ENCODE measurements around the gene TAF5L.
"Not testable (repeated sequence)": the region's sequence is repeated elsewhere in the genome, so short reads cannot be mapped to it uniquely, and the experiment has no call there.

TAF5L gene

DNA sequence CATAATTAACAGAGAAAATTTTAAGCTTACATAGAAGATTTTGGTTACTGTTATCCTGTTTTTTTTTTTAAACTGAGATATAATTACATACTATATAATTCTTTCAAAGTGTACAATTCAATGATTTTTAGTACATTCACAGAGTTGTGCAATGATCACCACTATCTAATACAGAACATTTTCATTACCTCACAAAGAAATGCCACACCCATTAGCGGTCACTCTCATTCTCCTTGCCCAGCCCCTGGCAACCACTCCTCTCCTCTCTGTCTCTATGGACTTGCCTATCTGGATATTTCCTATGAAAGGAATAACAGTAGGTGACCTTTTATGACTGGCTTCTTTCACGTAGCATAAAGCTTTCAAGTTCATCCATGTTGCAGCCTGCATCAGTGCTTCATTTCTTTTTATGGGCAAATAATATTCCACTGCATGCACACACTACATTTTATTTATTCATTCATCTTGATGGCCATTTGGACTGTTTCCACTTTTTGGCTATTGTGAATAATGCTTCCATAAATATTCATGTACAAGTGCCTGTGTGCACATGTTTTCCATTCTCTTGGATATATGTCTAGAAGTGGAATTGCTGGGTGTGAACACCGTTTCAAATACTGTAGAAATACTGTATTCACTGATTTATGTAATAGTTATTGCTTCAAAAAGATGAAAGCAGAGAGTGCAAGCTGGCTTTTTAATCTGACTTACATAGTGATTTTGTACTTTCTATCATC, 26.5 kb downstream of the TAF5L start:
- DNase-seq: no peak

DNA sequence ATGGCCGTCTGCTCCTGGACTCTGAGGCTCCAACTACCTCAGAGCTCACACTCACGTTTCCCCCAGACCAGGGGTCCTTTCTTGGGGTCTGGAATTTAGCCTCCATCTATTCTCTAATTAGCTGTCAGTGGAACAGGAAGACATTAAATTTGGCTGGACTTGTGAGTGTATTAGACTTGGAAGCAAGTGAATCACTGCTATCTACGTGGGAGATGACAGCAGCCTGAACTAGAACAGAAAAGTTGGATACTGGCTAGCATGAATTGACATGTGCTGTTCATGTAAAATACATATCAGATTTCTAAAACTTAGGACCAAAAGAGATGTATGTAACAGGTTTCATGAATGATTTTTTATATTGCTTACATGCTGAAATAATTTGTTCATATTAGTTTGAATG, 28.0 kb downstream of the TAF5L start:
- DNase-seq: peak; percentile 18

DNA sequence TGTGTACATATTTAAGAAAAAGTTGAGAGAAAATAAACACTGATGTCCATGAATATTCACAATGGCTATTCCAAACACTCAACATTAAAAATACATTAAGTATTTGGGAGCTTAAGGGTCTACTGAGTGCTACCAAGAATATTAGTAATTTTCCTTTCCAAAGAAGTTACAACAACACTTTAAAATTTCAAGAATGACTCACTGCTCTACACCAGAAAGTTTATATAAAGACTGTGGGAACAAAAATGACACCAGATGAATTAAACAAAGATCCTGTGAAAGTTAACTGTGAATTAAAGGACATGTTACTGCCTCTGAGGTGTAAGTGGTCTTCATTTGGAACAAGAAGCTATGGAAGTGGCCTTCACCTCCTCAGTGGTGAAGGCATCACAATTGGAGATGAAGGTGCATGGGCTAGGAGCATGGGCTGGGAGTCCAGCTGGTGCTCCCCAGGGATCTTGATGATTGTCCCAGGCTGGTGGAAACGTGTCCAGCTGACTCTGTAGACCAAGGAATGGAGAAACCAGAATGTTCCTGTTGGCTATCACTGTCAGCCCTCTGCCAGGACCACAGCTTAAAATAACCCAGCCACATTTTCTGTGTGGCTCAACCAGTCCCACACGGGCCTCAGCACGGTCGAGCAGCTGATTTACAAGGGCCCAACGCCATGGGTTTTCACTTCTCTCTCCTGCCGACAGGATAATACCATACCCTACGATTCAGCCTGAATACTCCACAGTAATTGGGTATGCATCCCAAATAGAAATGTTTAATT, 28.8 kb downstream of the TAF5L start:
- DNase-seq: peak; percentile 64

DNA sequence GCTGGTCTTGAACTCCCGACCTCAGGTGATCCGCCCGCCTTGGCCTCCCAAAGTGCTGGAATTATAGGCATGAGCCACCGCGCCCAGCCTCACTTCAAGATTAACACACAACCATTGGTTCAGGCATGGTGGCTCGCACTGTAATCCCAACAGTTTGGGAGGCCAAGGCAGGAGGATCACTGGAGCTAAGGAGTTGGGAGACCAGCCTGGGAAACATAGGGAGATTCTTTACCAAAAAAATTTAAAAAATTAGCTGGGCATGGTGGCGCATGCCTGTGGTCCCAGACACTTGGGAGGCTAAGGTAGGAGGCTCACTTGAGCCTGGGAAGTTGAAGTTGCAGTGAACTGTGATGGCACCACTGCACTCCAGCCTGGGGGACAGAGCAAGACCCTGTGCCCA, 30.0 kb downstream of the TAF5L start:
- DNase-seq: not testable (repeated sequence)

DNA sequence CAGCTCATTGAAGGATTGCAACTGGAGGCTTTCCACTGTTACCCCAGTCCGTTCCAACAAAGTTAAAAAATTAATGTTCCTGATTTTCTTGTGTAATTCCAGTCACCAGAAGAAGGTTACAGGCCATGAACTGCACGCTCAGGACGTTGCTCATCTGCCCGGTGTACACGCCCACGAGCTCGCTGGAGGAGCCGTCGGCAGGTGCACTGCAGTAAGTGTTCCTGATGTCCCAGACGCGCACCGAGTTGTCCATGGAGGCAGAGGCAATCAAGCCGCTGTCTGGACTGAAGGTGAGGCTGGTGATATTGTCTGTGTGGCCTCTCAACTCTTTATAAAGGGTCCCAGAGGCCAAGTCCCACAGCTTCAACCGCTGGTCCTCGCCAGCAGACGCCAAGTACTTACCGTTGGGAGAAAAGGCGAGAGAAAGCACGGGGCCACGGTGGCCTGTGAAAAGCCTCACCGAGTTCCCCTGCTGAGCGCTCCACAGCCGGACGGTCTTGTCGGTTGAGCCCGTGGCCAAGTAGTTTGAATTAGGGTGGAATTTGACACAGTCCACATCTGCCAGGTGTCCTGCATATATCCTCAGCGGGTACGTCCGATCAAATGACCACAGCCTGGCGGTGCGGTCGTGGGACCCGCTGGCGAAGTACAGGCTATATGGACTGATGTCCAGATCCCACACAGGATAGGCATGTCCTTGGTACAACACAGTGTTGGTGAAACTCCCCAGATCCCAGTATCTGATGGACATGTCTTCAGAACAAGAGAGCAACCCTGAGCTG, 31.5 kb downstream of the TAF5L start:
- no peak for DNase-seq

DNA sequence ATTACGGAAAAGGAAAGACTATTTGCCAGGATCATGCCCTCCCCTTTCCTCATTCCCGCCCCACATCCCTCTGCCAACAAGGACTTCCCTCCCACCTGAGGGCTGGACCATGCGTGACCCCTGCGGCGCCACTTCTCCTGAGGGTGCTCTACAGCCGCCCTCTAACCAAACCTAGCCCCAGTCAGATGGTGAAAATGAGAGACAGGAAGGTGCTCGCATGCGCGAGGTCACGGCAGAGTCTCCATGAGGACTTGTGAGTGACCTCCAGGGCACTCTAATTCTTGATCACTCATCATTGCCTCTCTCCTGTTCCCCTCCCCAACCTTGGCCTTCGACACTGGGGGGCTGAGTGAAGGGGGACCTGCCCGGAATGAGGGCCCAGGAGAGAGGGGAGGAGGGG, 32.1 kb downstream of the TAF5L start:
- no peak for DNase-seq

DNA sequence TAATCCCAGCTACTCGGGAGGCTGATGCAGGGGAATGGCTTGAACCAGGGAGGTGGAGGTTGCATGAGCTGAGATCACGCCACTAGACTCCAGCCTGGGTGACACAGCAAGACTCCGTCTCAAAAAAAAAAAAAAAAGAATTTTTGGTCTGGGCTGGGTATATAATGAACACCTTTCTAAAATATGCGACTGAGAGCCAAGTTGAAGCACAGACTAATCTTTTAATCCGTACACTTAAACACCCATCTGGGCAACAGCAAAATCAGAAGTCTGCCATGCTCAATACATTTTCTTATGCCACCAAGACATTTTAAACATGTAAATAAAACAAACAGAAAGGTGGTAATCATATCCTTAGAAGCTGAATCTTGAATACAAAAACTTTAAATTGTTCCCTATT, 35.8 kb downstream of the TAF5L start:
- DNase-seq: no peak

DNA sequence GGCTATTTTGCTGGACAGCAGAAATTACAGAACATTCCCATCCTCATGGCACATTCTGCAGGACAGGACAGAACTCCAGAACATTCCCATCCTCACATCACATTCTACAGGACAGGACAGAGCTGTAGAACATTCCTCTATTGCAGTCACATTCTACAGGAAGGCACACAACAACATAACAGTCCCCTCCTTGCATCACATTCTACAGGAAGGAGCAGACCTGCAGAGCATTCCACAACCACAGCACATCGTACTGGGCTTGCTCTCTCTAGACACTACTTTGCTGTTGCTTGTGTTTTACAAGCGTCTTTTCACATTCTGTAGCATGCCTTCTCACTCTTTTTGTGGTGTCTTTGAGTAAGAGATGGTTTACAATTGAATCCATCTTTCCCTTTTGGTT, 40.6 kb downstream of the TAF5L start:
- DNase-seq: no peak

DNA sequence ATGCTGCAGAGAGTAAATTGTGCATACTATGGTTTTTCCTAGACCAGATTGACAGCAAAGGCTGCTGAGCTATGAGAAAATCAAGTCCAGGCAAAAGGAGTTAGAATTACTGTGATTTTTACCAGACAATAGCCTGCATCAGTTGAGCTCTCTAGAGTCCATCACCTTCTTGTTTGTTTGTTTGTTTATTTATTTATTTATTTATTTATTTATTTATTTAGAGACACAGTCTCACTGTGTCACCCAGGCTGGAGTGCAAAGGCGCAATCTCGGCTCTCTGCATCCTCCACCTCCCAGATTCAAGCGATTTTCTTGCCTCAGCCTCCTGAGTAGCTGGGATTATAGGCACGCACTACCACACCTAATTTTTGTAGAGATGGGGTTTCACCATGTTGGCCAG, 43.2 kb downstream of the TAF5L start:
- DNase-seq: no peak

DNA sequence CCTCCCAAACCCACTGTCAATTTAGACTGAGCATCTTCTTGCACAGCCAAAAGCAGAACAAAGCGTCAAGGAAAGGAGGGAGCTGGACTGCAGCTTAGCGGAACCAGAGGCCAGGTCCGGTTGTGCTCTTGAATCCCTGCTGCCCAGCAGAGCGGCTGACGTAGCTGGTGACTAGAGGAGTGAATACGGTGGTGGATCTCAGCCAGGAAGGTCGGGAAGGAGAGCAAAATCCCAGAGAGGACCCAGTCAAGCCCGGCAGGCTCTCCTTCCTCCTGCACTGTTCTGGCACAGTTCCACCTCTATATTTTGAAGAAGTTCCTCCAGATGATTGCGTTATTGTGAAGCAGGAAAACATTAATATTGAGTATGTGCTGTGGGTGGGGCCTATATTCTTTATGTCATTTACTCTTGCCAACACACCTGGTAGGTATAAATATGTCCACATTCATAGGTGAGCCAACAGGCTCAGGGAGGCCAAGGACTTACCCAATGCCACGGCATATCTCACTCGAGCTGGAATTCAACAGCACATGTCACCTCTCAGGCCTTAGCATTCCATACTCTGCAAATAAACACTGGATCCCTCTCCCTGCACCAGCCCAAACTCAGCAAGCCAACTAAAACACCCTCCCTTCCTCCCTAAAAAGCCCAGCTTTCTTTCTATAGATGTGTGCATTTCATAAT, 43.8 kb downstream of the TAF5L start:
- DNase-seq: no peak

DNA sequence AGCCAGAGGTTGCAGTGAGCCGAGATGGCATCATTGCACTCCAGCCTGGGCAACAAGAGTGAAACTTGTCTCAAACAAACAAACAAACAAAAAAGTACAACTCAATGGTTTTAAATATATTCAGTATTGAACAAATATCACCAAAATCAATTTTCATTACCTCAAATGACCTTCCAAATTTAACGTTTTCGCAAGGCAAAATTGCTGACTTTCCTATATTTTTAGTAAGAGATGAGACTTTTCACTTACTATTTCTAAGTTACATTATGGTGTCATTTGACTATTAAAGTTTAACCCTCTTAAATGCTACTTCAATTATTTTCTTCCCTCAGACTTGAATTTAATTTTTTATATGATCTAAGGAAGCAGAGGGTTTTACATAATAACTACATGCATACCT, 44.4 kb downstream of the TAF5L start:
- no peak for DNase-seq

DNA sequence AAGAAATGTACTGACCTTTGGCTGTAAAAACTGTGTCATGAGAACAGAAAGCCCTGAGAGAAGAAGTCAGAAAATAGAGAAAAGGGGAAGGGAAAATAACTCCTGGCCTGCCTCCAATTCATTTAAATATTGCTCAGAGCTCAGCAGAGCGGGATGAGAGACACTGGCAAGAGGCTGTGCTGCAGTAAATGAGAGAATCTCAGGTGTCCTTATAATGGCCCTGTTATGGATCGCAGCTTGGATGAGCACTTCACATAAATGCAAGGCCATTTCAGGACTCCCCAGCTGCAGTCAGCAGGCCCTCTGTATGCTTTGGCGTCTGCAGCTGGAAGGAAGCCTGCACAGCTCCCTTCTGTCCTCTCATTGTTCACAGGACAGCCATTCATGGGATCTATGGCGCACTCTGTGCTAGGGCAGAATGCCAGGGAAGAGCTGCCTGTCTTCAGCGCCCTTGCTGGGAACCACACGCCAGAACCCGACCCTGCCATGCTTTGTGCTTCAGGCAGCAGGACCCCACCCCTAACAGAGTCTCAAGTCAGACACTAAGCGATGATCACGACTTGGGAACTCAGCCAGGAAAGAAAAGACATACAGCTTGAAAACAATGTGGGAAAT, 46.8 kb downstream of the TAF5L start:
- peak; percentile 20 for DNase-seq

DNA sequence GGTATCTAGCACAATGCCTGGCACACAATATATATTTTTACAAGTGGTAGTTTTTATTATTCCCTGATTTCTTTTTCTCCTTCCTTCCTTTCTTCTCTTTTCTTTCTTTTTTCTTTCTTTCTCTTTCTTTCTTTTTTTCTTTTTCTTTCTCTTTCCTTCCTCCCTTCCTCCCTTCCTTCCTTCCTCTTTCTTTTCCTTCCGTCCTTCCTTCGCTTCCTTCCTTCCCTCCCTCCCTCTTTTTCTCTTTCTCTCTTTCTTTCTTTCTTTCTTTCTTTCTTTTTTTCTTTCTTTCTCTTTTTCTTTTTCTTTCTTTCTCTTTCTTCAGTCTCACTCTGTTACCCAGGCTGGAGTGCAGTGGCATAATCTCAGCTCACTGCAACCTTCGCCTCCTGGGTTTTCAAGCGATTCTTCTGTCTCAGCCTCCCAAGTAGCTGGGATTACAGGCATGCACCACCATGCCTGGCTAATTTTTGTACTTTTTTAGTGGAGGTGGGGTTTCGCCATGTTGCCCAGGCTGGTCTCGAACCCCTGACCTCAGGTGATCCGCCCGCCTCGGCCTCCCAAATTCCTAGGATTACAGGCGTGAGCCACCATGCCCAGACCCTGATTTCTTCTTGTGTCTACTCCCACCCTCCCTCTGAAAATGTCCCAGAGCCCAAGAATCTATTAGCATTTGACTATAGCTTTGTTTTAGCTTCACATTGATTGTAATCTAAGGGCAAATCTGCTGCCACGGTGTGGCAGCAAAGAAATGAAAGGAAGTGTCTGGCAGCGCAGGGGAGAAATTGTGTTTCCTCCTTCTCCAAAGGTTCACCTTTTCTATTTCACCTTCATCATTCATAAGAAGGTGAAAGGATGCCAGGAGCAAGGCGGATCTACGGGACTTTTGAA, 47.5 kb downstream of the TAF5L start:
- DNase-seq: no peak

DNA sequence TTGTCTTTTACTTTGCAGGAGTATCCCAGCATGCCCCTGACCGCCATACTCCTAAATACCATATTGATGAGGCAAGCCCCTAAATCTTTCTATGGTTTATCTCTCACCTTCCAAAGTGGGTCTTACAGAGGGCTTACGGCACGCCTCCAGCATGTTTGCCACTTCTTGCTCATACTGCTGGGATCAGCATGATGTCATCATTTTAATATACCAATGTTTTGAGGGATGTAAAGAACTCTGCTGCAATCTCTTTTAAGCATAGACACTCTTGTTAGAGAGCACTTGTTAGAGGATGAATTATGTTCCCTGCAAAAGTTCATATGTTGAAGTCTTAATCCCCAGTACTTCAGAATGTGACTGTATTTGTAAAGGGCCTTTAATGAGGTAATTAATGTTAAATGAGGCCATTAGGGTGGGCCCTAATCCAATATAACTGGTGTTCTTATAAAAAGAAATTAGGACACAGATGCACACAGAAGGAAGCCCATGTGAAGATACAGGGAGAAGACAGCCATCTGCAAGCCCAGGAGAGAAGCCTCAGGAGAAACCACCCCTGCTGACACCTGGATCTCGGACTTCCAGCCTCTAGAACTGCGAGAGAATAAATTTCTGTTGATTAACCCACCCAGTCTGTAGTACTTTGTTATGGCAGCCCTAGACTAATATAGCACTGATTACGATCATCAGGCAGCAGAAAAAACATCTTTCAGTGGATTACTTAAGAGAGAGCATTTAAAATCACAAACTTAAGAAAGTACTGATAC, 51.1 kb downstream of the TAF5L start:
- DNase-seq: no peak

DNA sequence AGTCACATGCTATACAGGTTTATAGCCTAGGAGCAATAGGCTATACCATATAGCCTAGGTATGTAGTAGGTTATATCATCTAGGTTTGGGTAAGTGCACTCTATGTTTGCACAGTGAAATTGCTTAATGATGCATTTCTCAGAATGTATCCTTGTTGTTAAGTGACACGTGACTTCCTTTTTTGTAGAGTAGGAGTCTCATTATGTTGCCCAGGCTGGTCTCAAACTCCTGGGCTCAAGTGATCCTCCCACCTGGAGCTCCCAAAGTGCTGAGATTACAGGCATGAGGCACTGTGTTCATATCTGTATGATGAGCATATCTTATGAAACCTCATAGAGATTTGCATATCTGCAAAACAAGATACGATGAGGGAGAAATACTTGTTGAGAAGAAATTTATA, 53.6 kb downstream of the TAF5L start:
- no peak for DNase-seq

DNA sequence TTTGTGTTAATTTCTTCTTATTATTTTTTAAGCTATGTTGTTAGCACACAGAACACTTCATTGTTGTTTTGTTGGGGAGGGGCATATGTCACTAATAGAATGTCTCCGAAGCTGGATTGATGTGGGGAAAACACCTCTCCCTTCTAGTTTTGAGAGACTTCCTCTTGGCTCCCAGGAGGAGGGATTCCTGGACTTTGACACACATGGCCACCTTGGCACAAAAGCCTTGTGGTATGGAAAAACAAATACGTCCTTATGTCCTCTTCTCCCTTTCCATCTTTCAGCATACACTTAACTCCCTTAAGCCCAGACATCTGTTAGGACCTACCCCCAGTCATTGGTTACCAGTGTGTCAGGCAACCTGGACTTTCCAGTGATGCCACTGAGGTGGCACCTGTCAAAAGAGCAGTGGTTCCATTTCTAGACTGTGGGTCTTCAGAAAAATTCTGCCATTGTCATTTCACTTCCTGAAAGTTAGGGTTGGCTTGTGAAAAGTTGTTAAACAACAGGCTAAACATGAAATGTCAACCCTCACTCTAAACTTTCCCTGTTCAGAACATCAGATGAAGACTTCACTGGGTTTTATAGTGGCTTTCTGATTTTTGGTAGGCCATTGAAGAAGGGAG, 54.9 kb downstream of the TAF5L start:
- no peak for DNase-seq

DNA sequence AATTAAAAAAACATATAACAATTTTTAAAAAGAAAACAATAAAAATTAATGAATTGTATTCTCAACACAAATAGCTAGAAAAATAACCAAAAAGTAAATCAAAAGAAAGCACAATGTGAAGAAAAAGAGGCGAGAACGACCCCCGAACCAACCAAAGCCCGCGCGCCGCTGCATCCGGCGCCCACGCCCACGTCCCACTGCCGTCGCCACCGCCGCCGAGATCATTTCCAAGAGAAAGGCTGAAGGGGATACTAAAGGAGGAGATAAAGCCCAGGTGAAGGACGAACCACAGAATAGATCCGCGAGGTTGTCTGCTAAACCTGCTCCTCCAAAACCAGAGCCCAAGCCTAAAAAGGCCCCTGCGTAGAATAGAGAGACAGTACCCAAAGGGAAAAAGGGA, 55.6 kb downstream of the TAF5L start:
- no peak for DNase-seq

DNA sequence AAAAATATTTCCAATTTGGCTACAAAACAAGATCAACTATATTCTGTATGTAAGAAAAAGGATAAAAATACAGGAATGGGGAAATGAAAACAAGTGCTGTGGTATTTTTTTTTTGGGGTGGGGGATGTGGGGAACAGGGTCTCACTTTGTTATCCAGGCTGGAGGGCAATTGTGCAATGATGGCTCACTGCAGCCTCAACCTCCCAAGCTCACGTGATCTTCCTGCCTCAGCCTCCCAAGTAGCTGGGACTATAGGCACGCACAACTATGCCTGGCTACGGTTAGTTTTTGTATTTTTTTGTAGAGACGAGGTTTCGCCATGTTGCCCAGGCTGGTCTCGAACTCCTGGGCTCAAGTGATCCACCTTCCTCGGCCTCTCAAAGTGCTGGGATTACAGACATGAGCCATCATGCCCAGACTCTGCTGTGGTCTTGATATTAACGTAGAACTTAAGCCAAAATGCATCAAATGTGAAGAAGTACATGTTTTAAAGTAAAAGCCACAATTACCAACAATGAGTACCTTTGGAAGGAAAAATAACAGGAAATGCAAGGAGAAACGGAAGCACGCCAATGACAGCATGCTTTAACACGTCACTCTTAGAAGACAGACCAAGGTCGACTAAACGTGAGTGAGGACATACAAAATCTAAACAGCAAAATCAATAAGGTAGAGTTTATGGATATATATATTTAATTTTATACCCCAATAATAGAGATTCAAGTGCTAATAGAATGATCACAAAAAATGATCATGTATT, 58.6 kb downstream of the TAF5L start:
- no peak for DNase-seq

DNA sequence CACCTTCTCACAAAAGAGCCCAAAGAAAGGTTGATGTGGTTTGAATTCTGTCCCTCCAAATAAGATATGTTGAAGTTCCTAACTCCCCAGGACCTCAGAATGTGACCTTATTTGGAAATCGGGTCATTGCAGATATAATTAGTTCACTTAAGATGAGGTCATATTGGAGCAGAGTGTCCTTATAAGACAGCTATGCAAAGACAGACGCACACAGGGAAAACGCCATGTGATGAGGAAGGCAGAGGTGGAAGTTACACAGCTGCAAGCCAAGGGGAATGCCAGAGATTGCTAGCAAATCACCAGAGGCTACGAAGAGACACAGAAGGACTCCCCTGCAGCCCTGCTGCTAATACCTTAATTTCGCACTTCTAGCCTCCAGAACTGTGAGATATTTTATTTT, 62.2 kb downstream of the TAF5L start:
- DNase-seq: no peak

DNA sequence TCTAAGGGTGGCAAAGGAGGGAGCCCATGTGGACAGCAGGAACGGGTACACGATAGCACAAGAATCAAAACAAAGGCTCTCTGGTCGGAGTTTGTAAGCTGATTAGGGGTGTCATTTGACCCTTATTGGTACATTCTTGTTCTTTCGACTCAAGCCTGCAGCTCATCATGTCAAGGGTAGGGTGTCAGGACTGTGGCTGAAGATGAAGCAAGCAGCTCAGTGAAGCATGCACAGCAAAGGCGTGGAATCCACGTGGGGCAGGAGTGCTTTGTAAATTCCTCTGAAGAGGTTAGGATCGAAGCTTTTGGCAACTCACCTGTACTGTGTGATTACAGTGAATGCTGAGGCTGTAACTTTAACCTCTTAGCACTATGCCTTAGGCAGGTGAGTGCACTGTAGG, 62.7 kb downstream of the TAF5L start:
- DNase-seq: no peak
